ENCODE data around the gene RAB40B. TPM values are rescaled to one million over a fixed set of nuclear protein-coding genes. Genes with fewer than 3 reads are reported as not detected.

Gene RAB40B
- total RNA-seq, 1 experiment from 2014 or later, result 6.3 TPM

DNA sequence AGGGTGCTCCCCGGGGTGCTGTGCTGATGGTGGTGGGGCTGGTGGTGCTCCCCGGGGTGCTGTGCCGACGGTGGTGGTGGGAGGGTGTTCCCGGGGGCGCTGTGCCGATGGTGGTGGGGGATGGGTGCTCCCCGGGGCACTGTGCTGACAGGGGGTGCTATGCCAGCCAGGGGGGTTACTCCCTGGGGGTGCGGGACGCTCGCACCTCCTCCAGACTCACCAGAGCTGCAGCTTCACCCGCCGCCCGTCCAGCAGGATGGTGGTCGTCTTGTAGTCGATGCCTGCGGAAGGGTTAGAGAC is 34.3 kb downstream of the RAB40B start:
- CTCF ChIA-PET, result interaction anchor here (0.6 kb wide), 1 partner anchor 795 kb away, joined by 3 read pairs; no protein-coding TSS in a partner anchor
- H3K36me3 Mint-ChIP-seq (ENCODE audit: insufficient read depth, unreplicated experiment), result peaks cover 6% of the 10 kb centered on the region
- no peaks in the 10 kb centered on the region for H3K4me1 Mint-ChIP-seq (ENCODE audit: insufficient read depth, unreplicated experiment)
- H3K27me3 Mint-ChIP-seq (ENCODE audit: insufficient read depth, unreplicated experiment), result no peaks in the 10 kb centered on the region
- POLR2A ChIA-PET, result no interaction called here
- TF ChIP-seq, protein P1, sequence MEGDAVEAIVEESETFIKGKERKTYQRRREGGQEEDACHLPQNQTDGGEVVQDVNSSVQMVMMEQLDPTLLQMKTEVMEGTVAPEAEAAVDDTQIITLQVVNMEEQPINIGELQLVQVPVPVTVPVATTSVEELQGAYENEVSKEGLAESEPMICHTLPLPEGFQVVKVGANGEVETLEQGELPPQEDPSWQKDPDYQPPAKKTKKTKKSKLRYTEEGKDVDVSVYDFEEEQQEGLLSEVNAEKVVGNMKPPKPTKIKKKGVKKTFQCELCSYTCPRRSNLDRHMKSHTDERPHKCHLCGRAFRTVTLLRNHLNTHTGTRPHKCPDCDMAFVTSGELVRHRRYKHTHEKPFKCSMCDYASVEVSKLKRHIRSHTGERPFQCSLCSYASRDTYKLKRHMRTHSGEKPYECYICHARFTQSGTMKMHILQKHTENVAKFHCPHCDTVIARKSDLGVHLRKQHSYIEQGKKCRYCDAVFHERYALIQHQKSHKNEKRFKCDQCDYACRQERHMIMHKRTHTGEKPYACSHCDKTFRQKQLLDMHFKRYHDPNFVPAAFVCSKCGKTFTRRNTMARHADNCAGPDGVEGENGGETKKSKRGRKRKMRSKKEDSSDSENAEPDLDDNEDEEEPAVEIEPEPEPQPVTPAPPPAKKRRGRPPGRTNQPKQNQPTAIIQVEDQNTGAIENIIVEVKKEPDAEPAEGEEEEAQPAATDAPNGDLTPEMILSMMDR (IDR thresholded peaks at IDR 0.05; ENCODE audit: unreplicated experiment), result no peak
- DNase-seq (ENCODE audit: unreplicated experiment), result no peak
- no peaks in the 10 kb centered on the region for H3K9me3 Mint-ChIP-seq (ENCODE audit: unreplicated experiment)
- intact Hi-C loops (cut with micrococcal nuclease), result no loop called here
- no peak overlapping the region for H3K4me3 Mint-ChIP-seq (ENCODE audit: unreplicated experiment)
- H3K27ac Mint-ChIP-seq (ENCODE audit: low read depth, unreplicated experiment), result no peak overlapping the region
- BruUV-seq (replicated peaks), result no TSS peak

DNA sequence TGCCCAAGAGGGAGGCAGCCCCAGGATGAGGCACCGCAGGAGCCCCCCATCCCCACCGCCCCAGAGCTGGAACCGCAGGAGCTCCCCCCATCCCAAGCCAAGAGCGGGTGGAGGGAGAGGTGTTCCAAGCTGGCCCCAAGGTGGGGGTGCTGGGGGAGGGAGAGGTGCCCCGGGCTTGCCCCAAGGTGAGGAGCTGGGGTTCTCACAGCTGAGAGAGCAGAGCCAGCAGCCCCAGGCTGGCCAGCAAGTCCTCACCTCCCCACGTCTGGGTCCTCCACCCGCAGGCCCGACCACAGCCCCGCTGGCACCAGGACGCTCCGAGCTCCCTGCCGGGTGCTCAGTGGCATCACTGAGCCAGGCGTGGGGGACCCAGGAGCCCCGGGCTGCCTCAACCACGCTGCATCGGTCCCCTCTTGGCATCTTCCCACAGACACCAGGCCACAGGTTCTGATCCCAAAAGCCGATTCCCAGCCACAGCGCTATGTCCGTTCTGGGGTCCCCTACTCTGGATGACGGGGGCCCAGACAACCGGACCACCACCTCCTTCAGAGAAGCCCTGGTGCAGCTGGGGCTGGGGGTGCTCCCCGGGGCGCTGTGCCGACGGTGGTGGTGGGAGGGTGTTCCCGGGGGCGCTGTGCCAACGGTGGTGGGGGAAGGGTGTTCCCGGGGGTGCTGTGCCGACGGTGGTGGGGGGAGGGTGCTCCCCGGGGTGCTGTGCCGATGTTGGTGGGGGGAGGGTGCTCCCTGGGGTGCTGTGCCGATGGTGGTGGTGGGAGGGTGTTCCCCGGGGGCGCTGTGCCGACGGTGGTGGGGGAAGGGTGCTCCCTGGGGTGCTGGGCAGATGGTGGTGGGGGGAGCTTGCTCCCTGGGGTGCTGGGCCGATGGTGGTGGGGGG is 34.9 kb downstream of the RAB40B start:
- no peaks in the 10 kb centered on the region for H3K9me3 Mint-ChIP-seq (ENCODE audit: unreplicated experiment)
- ChIA-PET POLR2A (no interaction called here), CTCF (no interaction called here)
- no peak for DNase-seq (ENCODE audit: unreplicated experiment)
- no peaks in the 10 kb centered on the region for H3K27me3 Mint-ChIP-seq (ENCODE audit: insufficient read depth, unreplicated experiment)
- H3K4me3 Mint-ChIP-seq (ENCODE audit: unreplicated experiment), result no peak overlapping the region
- intact Hi-C loops (cut with micrococcal nuclease), result no loop called here
- no TSS peak for BruUV-seq (replicated peaks)
- TF ChIP-seq, protein P1 (IDR thresholded peaks at IDR 0.05; ENCODE audit: unreplicated experiment), result no peak
- no peak overlapping the region for H3K27ac Mint-ChIP-seq (ENCODE audit: low read depth, unreplicated experiment)
- peaks cover 6% of the 10 kb centered on the region for H3K36me3 Mint-ChIP-seq (ENCODE audit: insufficient read depth, unreplicated experiment)
- no peaks in the 10 kb centered on the region for H3K4me1 Mint-ChIP-seq (ENCODE audit: insufficient read depth, unreplicated experiment)

DNA sequence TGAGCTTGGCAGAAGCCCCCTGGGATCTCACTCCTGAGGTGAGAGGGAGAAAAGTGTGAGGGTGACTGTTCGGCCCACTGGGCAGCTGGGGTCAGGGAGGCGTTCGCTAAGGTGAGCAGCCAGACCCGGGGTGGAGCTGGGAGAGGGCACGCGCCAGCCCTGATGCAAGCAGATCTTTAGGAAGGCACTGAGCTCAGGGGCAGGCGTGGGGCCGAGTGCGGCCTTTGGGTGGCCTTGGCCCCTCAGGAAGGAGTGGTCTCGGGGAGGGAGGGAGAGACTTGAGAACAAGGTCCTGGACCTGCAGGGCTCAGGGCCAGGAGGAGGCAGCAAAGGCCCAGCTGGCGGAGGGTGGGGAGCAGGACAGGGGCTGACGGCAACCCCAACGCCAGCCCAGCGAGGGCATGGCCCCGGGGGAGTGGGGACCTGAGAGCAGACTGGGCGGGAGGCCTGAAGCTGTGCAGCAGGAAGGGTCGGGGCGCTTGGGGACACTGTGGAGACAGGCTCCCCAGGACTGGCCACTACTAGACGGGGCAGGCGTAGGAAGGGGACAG is 35.7 kb downstream of the RAB40B start:
- Mint-ChIP-seq H3K36me3 (ENCODE audit: insufficient read depth, unreplicated experiment) (peaks cover 6% of the 10 kb centered on the region), H3K4me3 (ENCODE audit: unreplicated experiment) (no peak overlapping the region), H3K27me3 (ENCODE audit: insufficient read depth, unreplicated experiment) (no peaks in the 10 kb centered on the region), H3K27ac (ENCODE audit: low read depth, unreplicated experiment) (peak overlapping the region; percentile 75), H3K9me3 (ENCODE audit: unreplicated experiment) (no peaks in the 10 kb centered on the region), H3K4me1 (ENCODE audit: insufficient read depth, unreplicated experiment) (no peaks in the 10 kb centered on the region)
- POLR2A ChIA-PET, result interaction anchor here (0.6 kb wide), 1 partner anchor 10 kb away, joined by 3 read pairs; no protein-coding TSS in a partner anchor
- intact Hi-C loops (cut with micrococcal nuclease), result no loop called here
- BruUV-seq (replicated peaks), result no TSS peak
- TF ChIP-seq, protein P1 (IDR thresholded peaks at IDR 0.05; ENCODE audit: unreplicated experiment), result no peak
- DNase-seq (ENCODE audit: unreplicated experiment), result no peak
- CTCF ChIA-PET, result no interaction called here

DNA sequence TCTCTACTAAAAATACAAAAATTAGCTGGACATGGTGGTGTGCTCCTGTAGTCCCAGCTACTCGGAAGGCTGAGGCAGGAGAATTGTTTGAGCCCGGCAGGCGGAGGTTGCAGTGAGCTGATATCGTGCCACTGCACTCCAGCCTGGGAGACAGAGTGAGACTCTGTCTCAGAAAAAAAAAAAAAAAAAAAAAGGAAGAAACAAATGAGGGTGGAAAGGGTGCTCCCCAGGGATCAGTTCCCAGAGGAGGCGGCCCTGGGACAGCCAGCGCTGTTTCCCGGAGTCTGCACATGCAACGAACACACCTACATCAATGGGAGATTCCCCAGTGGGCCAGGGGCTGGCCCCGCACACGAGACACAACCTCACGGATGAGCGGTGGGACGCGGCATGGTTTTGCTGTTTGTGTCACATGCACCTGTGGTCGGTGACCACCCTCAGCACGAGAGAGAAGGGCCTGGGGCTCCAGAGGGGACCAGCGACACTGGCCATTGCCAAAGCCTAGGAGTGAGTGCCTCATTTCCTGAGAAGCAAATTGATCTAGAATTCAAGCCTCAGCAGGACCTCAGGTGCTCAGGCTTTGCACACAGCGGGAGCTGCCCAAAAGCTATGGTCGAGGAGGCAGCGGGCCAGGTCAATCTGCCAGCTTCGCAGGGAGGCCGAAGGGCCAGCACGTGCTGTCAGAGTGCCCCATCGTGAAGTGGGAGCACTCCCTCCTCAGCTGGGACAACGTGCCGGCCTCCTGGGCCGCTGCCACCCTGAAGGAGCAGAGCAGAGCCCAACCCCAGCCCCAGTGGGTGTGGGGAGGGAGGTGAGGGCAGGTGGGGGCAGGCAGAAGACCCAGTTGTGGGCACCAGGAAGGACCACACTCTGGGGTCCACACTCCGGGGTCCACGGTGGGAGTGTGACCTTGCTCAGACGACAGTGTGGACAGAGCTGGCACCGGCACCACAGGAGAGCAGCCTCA is 36.5 kb downstream of the RAB40B start:
- no TSS peak for BruUV-seq (replicated peaks)
- Mint-ChIP-seq H3K4me3 (ENCODE audit: unreplicated experiment) (no peak overlapping the region), H3K27ac (ENCODE audit: low read depth, unreplicated experiment) (peak overlapping the region; percentile 75), H3K4me1 (ENCODE audit: insufficient read depth, unreplicated experiment) (no peaks in the 10 kb centered on the region), H3K9me3 (ENCODE audit: unreplicated experiment) (no peaks in the 10 kb centered on the region), H3K27me3 (ENCODE audit: insufficient read depth, unreplicated experiment) (no peaks in the 10 kb centered on the region), H3K36me3 (ENCODE audit: insufficient read depth, unreplicated experiment) (peaks cover 6% of the 10 kb centered on the region)
- TF ChIP-seq, protein P1 (IDR thresholded peaks at IDR 0.05; ENCODE audit: unreplicated experiment), result no peak
- intact Hi-C loops (cut with micrococcal nuclease), result no loop called here
- POLR2A ChIA-PET, result interaction anchor here (0.6 kb wide), 1 partner anchor 9 kb away, joined by 3 read pairs; no protein-coding TSS in a partner anchor
- no peak for DNase-seq (ENCODE audit: unreplicated experiment)
- CTCF ChIA-PET, result no interaction called here
